IgD-negative memory B cell (primary cell): ENCODE measurements around the gene IVD. TPM values are rescaled to one million over a fixed set of nuclear protein-coding genes. Genes with fewer than 3 reads are reported as not detected.

Experiments used
- H3K27ac Mint-ChIP-seq, 3 donors: one replicate each; pipeline ENCODE4 v1.8.0; 2020 to 2022; ENCODE audit warnings: mild to moderate bottlenecking in 3 of 3, mixed read lengths in 3 of 3, moderate library complexity in 1 of 3
- H3K27me3 Mint-ChIP-seq: one replicate; pipeline ENCODE4 v1.8.0; 2021; ENCODE audit warnings: mixed read lengths
- H3K36me3 Mint-ChIP-seq: one replicate; pipeline ENCODE4 v1.8.0; 2020; ENCODE audit warnings: mild to moderate bottlenecking, mixed read lengths
- H3K4me1 Mint-ChIP-seq, 3 donors: one replicate each; pipeline ENCODE4 v1.8.0; 2020 to 2022; ENCODE audit warnings: mixed read lengths in 3 of 3, mild to moderate bottlenecking in 1 of 3
- H3K4me3 Mint-ChIP-seq, 4 donors: one replicate each; pipeline ENCODE4 v1.8.0; 2020 to 2022; ENCODE audit warnings: mild to moderate bottlenecking in 4 of 4, mixed read lengths in 4 of 4, moderate library complexity in 3 of 4
- H3K9me3 Mint-ChIP-seq, 3 donors: one replicate each; pipeline ENCODE4 v1.8.0; 2020 to 2021; ENCODE audit warnings: mixed read lengths in 3 of 3, mild to moderate bottlenecking in 1 of 3
- polyA plus RNA-seq: library from polyadenylated mRNA; unstranded; fragments of 300-500 nt; fragmentation: Illumina TruSeq; gene quantifications from one replicate; pipeline ENCODE4 v1.2.3, GENCODE V29; 2021

The IVD gene
- polyA plus RNA-seq, 1 donor from 2014 or later, result 55.5 TPM

DNA sequence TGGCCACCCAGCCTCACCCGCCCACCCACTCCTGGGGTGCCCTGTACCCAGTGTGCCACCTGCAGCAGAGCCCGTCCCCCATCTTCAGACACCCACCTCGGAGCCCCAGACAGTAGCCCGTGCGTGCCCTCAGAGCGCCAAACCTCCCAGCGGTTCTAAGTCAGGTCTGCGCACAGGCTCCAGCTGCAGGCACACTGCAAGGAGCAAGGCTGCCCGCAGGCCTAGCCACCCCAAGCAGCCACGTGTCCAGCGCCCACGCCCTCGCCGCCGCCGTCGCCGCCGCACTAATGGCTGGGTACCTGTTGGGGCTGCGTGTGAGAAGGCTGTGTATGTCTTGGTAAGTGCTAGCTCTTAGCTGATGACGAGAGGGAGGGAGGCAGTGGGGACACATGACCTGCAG is 56.4 kb downstream of the IVD start:
- Mint-ChIP-seq H3K27me3 (no peaks in the 10 kb centered on the region), H3K27ac (no peak overlapping the region), H3K4me1 (peaks cover 0 to 1% (median 0%) of the 10 kb centered on the region in 3 donors), H3K9me3 (no peaks in the 10 kb centered on the region), H3K36me3 (peaks cover 2% of the 10 kb centered on the region), H3K4me3 (no peak overlapping the region)

DNA sequence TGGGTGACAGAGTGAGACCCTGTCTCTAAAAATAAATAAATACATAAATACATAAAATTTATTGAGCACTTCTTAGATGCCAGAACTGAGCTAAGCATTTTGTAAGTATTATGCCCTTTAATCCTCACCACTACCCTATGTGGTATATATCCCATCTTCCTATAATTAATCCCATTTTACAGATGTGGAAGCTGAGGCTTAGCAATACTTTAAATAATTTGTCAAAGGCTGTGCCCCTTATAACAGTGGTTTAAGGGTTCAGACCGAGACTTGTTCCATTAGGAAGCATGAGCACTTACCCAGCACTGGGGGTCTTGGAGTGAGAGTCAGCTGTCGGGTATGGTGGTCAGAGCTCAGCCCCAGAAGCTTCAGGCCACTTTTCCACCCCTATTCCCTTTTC is 57.7 kb downstream of the IVD start:
- H3K27ac Mint-ChIP-seq, result no peak overlapping the region
- no peak overlapping the region for H3K4me3 Mint-ChIP-seq
- peaks cover 0 to 1% (median 0%) of the 10 kb centered on the region in 3 donors for H3K4me1 Mint-ChIP-seq
- peaks cover 2% of the 10 kb centered on the region for H3K36me3 Mint-ChIP-seq
- no peaks in the 10 kb centered on the region for H3K27me3 Mint-ChIP-seq
- no peaks in the 10 kb centered on the region for H3K9me3 Mint-ChIP-seq

DNA sequence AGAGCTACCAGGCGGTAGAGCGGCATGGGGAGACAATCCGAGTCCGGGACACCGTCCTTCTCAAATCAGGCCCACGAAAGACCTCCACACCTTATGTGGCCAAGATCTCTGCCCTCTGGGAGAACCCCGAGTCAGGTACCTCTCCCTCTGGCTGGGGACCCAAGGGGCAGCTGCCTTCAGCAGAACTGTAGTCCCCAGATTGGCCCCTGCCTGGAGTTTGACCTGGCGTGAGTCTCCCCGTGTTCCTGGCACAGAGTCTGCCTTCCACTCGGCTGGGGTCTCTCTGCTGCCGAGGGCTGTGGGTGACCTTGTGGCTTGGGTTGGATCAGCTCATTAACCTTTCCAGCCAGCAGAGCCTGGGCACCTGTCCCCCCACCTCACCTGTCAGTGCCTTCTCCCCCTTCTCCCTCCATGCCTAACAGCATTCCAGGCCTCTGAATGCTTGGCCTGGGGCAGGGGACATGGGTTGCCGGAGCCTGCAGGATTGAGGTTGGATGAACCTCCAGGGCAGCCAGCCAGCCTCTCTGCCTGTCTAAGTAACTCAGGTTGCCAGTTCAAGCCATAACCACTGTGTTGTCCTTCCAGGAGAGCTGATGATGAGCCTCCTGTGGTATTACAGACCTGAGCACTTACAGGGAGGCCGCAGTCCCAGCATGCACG is 58.4 kb downstream of the IVD start:
- H3K36me3 Mint-ChIP-seq, result peaks cover 2% of the 10 kb centered on the region
- H3K4me3 Mint-ChIP-seq, result no peak overlapping the region
- no peaks in the 10 kb centered on the region for H3K9me3 Mint-ChIP-seq
- H3K4me1 Mint-ChIP-seq, result peaks cover 0 to 1% (median 0%) of the 10 kb centered on the region in 3 donors
- no peaks in the 10 kb centered on the region for H3K27me3 Mint-ChIP-seq
- H3K27ac Mint-ChIP-seq, result peak overlapping the region in 2 of 3 donors; percentile 43 to 63

DNA sequence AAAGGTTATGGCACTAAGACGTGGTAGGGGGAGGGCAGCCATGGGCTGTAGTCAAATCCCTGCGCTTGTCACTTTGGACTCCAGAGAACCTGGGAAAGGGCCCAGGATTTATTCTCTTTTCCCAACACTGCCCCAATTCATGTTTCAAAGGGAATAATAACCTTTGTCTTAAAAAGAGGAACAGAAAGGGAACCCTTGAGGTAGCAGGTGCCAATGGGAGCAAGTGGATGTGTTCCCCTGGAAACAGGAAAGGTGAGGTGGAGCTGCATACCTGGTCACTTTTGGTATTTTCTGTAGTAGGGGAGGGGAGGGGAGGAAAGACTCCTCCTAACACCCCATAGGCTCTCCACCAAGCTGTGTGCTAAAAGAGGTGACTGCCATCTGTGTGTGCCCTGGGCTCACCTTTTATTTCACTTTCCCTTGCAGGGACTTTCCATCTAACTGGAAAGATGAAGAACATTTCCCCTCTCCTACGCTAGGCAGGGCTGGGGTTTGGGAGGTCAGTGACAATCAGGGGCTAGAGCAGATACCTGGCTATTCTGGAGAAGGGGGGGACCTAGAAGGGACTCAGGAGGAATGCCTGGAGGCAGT is 59.1 kb downstream of the IVD start:
- peaks cover 0 to 1% (median under 1%) of the 10 kb centered on the region in 3 donors for H3K4me1 Mint-ChIP-seq
- H3K27me3 Mint-ChIP-seq, result no peaks in the 10 kb centered on the region
- no peaks in the 10 kb centered on the region for H3K9me3 Mint-ChIP-seq
- no peak overlapping the region for H3K4me3 Mint-ChIP-seq
- H3K36me3 Mint-ChIP-seq, result peaks cover 2% of the 10 kb centered on the region
- peak overlapping the region in 1 of 3 donors; percentile 43 for H3K27ac Mint-ChIP-seq

DNA sequence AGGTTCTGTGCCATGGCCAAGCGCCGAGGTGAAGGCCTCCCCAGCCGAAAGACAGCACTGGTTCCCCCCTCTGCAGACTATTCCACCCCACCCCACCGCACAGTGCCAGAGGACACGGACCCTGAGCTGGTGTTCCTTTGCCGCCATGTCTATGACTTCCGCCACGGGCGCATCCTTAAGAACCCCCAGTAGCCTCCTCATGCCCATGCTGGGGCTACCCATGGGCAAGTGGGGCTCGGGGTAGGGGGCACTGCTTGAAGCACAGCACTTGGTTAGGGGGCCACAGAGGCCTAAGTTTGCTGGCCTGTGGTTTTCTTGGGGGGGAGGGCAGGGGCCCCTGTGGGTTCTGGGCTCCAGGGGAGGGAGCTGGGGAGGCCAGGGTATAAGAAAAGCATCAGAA is 60.3 kb downstream of the IVD start:
- H3K4me3 Mint-ChIP-seq, result no peak overlapping the region
- no peaks in the 10 kb centered on the region for H3K27me3 Mint-ChIP-seq
- no peak overlapping the region for H3K27ac Mint-ChIP-seq
- H3K36me3 Mint-ChIP-seq, result peaks cover 2% of the 10 kb centered on the region
- H3K4me1 Mint-ChIP-seq, result peaks cover 0 to 2% (median 1%) of the 10 kb centered on the region in 3 donors
- no peaks in the 10 kb centered on the region for H3K9me3 Mint-ChIP-seq

DNA sequence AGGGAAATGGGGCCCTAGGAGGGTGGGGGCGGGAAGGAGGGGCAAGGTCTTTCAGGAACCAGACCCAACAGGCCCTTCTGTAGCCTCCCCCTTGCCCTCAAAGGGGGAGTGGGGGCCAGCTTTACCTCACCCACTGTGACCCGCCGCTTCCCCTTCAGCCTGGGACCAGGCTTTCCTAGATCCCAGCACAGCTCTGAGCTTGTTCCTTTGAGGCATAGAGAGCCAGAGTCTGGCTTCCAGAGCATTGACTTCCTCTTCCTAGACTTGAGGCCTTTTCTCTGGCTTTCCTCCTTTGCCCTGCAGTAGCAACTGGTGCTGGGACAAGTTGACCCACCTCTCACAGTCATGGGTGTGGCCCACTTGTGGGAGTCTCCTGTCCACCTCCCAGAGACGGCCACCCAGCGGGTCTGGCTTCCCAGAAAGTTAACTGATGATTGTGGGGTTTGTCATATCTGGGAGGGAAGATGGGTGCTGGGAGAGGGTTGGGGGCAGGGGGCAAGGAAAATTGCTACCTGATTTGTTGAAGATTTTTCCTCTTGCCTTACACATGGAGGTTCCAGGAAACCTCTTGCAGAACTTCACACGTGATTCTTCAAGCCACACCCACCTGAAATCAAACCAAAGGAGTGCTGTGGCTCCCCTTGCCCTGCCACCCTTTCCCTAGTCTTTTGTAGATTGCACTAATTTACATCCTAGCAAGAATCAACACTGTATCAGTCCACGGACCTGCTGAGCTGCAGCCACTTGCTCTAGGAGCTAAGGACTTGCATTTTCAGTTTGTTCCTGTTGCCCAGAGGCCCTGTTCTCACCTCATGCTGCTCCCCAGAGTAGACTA is 61.0 kb downstream of the IVD start:
- peak overlapping the region in 1 of 4 donors; percentile 56 for H3K4me3 Mint-ChIP-seq
- H3K36me3 Mint-ChIP-seq, result peaks cover 2% of the 10 kb centered on the region
- H3K4me1 Mint-ChIP-seq, result peaks cover 0 to 3% (median 2%) of the 10 kb centered on the region in 3 donors
- peak overlapping the region in 1 of 3 donors; percentile 40 for H3K27ac Mint-ChIP-seq
- H3K27me3 Mint-ChIP-seq, result no peaks in the 10 kb centered on the region
- no peaks in the 10 kb centered on the region for H3K9me3 Mint-ChIP-seq

DNA sequence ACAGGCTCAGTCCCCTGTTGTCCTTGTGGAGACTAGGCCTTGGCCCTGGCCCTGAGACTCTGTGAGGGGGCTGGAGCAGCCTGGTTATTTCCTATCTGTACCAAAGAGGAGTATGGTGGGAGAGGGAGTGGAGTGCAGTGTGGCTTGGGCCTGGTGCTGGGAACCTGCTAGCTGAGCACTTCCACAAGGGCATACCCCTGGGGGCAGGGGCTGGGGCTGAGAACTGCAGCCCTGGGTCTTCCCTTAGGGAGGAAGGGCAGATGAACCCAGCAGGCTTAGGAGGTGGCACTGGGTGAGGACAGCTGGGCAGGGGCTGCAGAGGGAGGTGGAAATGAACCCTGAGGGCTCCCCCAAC is 61.6 kb downstream of the IVD start:
- H3K27ac Mint-ChIP-seq, result peak overlapping the region in 2 of 3 donors; percentile 24 to 40
- H3K4me3 Mint-ChIP-seq, result peak overlapping the region in 1 of 4 donors; percentile 56
- H3K9me3 Mint-ChIP-seq, result no peaks in the 10 kb centered on the region
- H3K4me1 Mint-ChIP-seq, result peaks cover 0 to 8% (median 7%) of the 10 kb centered on the region in 3 donors
- peaks cover 2% of the 10 kb centered on the region for H3K36me3 Mint-ChIP-seq
- H3K27me3 Mint-ChIP-seq, result no peaks in the 10 kb centered on the region

DNA sequence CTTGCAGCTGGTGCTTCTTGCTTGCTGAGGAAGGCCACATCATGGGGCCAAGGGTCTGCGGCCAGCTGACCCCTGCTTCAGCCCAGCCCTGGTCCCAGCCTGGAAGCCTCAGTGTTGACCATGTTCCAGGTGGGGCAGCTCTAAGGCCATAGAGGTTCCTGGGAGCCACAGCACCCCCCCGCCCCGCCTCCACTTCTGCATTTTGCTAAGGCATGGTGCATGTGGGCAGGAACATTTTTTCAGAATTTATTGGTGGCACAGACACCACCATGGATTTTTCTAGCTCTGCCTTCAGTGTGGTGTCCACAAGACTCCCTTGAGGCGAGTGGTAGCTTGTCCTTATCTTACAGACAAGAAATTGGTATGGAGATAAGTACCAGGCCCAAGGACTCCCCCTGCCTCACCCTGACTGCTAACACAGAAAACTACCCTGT is 63.3 kb downstream of the IVD start:
- H3K27me3 Mint-ChIP-seq, result no peaks in the 10 kb centered on the region
- H3K27ac Mint-ChIP-seq, result peak overlapping the region; percentile 29 to 94 (median 69)
- no peaks in the 10 kb centered on the region for H3K9me3 Mint-ChIP-seq
- H3K4me3 Mint-ChIP-seq, result peak overlapping the region in 2 of 4 donors; percentile 54 to 63
- H3K36me3 Mint-ChIP-seq, result peaks cover 2% of the 10 kb centered on the region
- H3K4me1 Mint-ChIP-seq, result peaks cover 0 to 10% (median 10%) of the 10 kb centered on the region in 3 donors

DNA sequence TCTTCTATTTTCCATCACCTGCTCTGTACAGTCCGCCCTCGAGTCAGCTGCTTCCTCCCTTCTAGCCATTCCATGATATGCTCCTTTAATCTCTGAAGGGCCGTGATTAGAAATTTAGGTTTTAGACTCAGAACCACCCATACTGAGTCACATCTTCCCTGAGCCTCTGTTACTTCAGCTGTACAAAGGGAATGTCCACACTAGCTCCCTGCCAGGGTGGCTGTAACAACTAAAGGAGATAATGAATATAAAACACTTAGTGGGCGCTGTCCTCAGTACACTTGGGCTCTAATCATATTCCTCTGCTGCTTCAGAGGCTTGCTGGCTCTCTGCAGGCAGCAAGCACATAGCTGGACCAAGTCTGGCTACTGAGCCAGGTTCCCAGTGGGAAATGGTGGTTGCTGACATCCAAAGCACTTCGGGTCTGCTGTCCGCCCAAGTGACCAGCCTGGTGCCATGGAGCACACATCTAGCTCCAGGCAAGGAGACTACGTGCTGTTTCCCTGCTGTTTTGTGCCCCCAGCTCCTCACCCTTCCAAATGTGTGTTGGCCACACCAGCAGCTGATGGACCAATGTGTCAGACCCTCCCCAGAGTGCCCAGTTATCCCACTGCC is 64.3 kb downstream of the IVD start:
- Mint-ChIP-seq H3K27me3 (no peaks in the 10 kb centered on the region), H3K4me1 (peaks cover 0 to 10% (median 9%) of the 10 kb centered on the region in 3 donors), H3K27ac (peak overlapping the region; percentile 29 to 94 (median 69)), H3K9me3 (no peaks in the 10 kb centered on the region), H3K4me3 (peak overlapping the region; percentile 35 to 87 (median 62)), H3K36me3 (peaks cover 5% of the 10 kb centered on the region)

DNA sequence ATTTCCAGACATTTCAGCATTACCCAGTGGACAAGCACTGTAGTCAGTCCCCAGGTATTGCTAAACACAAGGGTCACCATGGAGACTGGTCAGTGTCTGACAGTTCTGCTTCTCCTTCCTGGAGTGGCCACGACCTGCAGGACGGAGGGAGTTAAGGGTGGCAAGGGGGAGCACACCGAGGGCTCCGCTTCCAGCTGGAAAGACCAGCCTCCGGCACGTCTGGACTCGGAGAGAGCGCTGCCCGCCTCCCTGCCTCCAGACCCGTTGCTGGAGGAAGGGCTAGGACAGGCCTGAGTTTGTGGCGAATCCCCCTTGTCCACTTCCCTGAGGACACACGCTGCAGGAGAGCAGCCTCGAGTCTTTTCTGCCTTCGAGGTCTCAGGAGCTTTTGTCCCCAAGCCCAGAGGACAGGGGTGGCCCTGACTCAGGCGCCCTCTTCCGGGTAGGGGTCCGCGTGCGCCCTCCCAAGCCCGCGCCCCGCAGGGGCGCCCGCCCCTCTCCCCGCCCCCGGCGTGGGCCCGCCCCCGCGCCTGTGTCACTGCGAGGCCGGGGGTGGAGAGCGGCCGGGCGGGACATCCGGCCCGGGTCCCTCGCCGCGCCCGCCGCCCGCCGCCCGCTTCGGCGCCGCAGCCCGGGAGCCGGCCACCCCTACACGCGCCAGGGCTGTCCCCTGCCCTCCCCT is 65.0 kb downstream of the IVD start, which contains the start of gene CHST14:
TSS of gene CHST14 (plus strand) at position 562 of the 682 bp plus-strand sequence. CDS start 230 bp downstream, outside the sequence.
- Mint-ChIP-seq H3K9me3 (no peaks in the 10 kb centered on the region), H3K4me1 (peaks cover 0 to 10% (median 9%) of the 10 kb centered on the region in 3 donors), H3K36me3 (peaks cover 4% of the 10 kb centered on the region), H3K27ac (peak within 1 kb of the TSS in 2 of 3 donors; percentile 56 to 94), H3K27me3 (no peaks in the 10 kb centered on the region), H3K4me3 (peak within 1 kb of the TSS; percentile 88 to 97 (median 92))

Other genes with a start within 250 kb of the IVD start
- 0.55 TPM for gene BUB1B, start 244.7 kb upstream of the IVD start, polyA plus RNA-seq
- not detected for gene PAK6, start 166.7 kb upstream of the IVD start, polyA plus RNA-seq
- gene ANKRD63, start 122.7 kb upstream of the IVD start, polyA plus RNA-seq, result not detected
- gene PLCB2, start 97.9 kb upstream of the IVD start, polyA plus RNA-seq, result 20.8 TPM
- gene INAFM2, start 82.1 kb upstream of the IVD start, polyA plus RNA-seq, result 1.3 TPM
- 0.11 TPM for gene CCDC9B, start 64.9 kb upstream of the IVD start, polyA plus RNA-seq
- not detected for gene PHGR1, start 54.8 kb upstream of the IVD start, polyA plus RNA-seq
- 0.19 TPM for gene DISP2, start 47.6 kb upstream of the IVD start, polyA plus RNA-seq
- 4.6 TPM for gene KNSTRN, start 23.1 kb upstream of the IVD start, polyA plus RNA-seq
- gene BAHD1, start 35.2 kb downstream of the IVD start, polyA plus RNA-seq, result 2.3 TPM
- 1.8 TPM for gene CHST14, start 65.2 kb downstream of the IVD start, polyA plus RNA-seq
- 131 TPM for gene CCDC32, start 159.2 kb downstream of the IVD start, polyA plus RNA-seq
- 19.7 TPM for gene RPUSD2, start 163.5 kb downstream of the IVD start, polyA plus RNA-seq
- 1.1 TPM for gene KNL1, start 188.5 kb downstream of the IVD start, polyA plus RNA-seq